Left ventricle myocardium inferior (tissue), 1 donor: ENCODE measurements around the gene DNASE1L3. TPM values are rescaled to one million over a fixed set of nuclear protein-coding genes. Genes with fewer than 3 reads are reported as not detected.

Source experiments
- DNase-seq: peaks from one replicate; pipeline ENCODE4 v3.0.0-alpha.2; 2020
- H3K27ac ChIP-seq: fragments of 200-600 bp; replicated peaks from 2 replicates; pipeline ENCODE4 v1.8.0; 2021
- H3K27me3 ChIP-seq: fragments of 200-600 bp; 2 replicates; pipeline ENCODE4 v1.8.0; 2021; ENCODE audit warnings: low read depth
- H3K36me3 ChIP-seq: fragments of 200-600 bp; 2 replicates; pipeline ENCODE4 v1.8.0; 2021
- H3K4me1 ChIP-seq: fragments of 200-600 bp; 2 replicates; pipeline ENCODE4 v1.8.0; 2021
- H3K4me3 ChIP-seq: fragments of 200-600 bp; 2 replicates; pipeline ENCODE4 v1.8.0; 2021; ENCODE audit warnings: mild to moderate bottlenecking, moderate library complexity
- H3K9me3 ChIP-seq: fragments of 200-600 bp; replicated peaks from 2 replicates; pipeline ENCODE4 v1.8.0; 2021
- intact Hi-C: fragments of 100-400 bp; cut with micrococcal nuclease; formaldehyde crosslinking; loops from one replicate; pipeline ENCODE4 v1.11.0; 2022
- total RNA-seq: library from RNA; stranded (reverse); fragmentation: NEBNext Ultra II Directional; extraction: Animal tissue kit (Norgen Biotek cat#: 25700); gene quantifications from one replicate; pipeline ENCODE4 v1.2.1, GENCODE V29; 2021
- TF ChIP-seq, protein P1 (sequence below): fragments of 200-600 bp; IDR thresholded peaks from 2 replicates; pipeline ENCODE4 v1.8.0; 2021; ENCODE audit warnings: antibody characterized with exemption, mild to moderate bottlenecking, borderline replicate concordance
- donor health status: DM: no; HTN: yes; CAD: no; lungs with severe emphysema.

Gene DNASE1L3
- total RNA-seq, 1 donor from 2014 or later, result 4.5 TPM

DNA sequence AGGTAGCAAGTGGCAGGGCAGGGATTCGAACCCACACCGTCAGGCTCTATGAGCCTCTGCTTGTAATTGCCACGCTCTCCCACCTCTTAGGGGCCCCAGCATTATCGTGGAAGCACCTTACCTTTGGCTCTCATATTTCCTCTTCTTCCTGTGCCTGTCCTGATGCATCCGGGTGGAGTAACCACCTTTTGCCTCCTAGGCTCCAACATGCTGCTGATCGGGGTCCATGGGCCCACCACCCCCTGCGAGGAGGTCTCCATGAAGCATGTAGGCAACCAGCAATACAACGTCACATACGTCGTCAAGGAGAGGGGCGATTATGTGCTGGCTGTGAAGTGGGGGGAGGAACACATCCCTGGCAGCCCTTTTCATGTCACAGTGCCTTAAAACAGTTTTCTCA is 40.4 kb downstream of the DNASE1L3 start:
- peaks cover 36% of the 10 kb centered on the region for H3K36me3 ChIP-seq
- peaks cover 53% of the 10 kb centered on the region for H3K4me1 ChIP-seq
- TF ChIP-seq, protein P1, sequence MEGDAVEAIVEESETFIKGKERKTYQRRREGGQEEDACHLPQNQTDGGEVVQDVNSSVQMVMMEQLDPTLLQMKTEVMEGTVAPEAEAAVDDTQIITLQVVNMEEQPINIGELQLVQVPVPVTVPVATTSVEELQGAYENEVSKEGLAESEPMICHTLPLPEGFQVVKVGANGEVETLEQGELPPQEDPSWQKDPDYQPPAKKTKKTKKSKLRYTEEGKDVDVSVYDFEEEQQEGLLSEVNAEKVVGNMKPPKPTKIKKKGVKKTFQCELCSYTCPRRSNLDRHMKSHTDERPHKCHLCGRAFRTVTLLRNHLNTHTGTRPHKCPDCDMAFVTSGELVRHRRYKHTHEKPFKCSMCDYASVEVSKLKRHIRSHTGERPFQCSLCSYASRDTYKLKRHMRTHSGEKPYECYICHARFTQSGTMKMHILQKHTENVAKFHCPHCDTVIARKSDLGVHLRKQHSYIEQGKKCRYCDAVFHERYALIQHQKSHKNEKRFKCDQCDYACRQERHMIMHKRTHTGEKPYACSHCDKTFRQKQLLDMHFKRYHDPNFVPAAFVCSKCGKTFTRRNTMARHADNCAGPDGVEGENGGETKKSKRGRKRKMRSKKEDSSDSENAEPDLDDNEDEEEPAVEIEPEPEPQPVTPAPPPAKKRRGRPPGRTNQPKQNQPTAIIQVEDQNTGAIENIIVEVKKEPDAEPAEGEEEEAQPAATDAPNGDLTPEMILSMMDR, result no peak
- intact Hi-C loops, result no loop called here
- DNase-seq, result no peak
- H3K4me3 ChIP-seq, result no peak overlapping the region
- no peaks in the 10 kb centered on the region for H3K27me3 ChIP-seq
- no peaks in the 10 kb centered on the region for H3K9me3 ChIP-seq
- no peak overlapping the region for H3K27ac ChIP-seq

DNA sequence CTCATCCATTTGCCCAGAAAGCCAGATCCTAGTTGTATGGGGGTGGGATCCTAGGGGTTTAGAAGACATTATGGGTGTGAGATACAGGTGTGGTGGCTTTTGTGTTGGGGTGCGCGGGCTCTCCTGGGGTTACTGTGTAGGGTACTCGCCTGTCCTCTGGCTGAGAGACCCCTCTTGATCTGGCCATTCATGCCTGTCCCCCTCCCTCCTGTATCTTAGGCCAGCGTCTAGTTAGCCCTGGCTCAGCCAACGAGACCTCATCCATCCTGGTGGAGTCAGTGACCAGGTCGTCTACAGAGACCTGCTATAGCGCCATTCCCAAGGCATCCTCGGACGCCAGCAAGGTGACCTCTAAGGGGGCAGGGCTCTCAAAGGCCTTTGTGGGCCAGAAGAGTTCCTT is 41.4 kb downstream of the DNASE1L3 start:
- H3K4me1 ChIP-seq, result peaks cover 53% of the 10 kb centered on the region
- TF ChIP-seq, protein P1, result no peak
- DNase-seq, result no peak
- no peaks in the 10 kb centered on the region for H3K27me3 ChIP-seq
- H3K4me3 ChIP-seq, result no peak overlapping the region
- intact Hi-C loops, result no loop called here
- H3K9me3 ChIP-seq, result no peaks in the 10 kb centered on the region
- no peak overlapping the region for H3K27ac ChIP-seq
- H3K36me3 ChIP-seq, result peaks cover 36% of the 10 kb centered on the region

DNA sequence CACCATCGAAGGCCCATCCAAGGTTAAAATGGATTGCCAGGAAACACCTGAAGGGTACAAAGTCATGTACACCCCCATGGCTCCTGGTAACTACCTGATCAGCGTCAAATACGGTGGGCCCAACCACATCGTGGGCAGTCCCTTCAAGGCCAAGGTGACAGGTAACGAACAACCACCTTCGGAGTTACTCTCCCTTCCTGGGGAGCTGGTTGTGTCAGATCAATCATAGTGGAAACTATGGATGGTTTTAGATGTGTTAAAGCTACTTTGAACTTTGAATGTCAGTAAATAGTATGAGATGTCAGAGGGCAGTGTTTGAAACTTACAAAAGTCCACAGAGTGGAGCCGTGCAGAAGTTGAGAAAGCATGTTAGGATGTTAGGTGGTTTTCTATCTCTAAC is 42.3 kb downstream of the DNASE1L3 start:
- TF ChIP-seq, protein P1, result no peak
- intact Hi-C loops, result no loop called here
- Histone ChIP-seq H3K27me3 (no peaks in the 10 kb centered on the region), H3K4me1 (peaks cover 53% of the 10 kb centered on the region), H3K27ac (peak overlapping the region; percentile 88), H3K36me3 (peaks cover 39% of the 10 kb centered on the region), H3K9me3 (no peaks in the 10 kb centered on the region), H3K4me3 (no peak overlapping the region)
- no peak for DNase-seq

DNA sequence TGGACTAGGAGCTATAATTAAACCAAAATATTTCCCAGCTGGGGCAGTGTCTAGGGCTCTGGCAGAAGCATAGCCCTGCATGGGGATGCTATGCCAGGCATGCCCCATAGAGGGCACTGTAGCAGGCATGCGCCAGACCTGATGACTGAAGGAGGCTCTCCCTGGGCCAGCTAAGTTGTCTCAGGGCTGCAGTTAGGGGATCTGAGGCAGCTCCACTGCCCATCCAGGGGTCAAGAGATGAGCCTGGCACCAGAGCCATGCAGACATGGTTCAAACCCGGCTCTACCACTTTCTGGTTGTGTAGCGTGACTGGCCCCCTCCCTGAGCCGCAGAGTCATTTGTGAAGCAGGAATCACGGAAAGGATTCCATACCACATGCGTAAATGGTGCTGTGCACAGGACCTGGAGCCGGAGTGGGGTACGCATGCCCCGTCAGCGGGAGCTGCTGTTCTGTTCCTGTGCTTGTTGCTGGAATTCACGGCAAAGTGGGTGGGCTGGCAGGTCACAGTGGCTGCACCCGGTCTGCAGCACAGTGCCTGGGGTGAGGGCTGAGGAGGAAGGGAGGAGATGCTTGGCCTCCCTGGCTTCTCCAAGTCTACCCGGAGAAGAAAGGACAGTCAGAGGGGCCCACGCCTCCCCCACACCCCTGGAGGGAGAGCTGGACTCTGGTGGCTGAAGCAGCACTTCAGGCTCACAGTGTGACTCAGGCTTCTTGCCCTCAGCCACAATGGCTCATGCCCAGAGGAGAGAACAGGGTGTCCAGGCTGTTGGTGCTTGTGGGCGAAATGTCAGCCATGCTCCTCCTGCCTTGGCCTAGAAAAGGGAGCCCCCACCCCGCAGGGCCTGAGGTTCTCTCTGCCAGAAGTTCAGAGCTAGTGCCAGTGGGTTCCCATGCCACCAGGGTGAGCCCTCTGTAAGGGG is 43.1 kb downstream of the DNASE1L3 start:
- H3K4me3 ChIP-seq, result no peak overlapping the region
- peaks cover 58% of the 10 kb centered on the region for H3K4me1 ChIP-seq
- DNase-seq, result peak; percentile 68
- intact Hi-C loops, result no loop called here
- H3K9me3 ChIP-seq, result no peaks in the 10 kb centered on the region
- peak overlapping the region; percentile 88 for H3K27ac ChIP-seq
- TF ChIP-seq, protein P1, result peak; percentile 89
- peaks cover 40% of the 10 kb centered on the region for H3K36me3 ChIP-seq
- no peaks in the 10 kb centered on the region for H3K27me3 ChIP-seq

DNA sequence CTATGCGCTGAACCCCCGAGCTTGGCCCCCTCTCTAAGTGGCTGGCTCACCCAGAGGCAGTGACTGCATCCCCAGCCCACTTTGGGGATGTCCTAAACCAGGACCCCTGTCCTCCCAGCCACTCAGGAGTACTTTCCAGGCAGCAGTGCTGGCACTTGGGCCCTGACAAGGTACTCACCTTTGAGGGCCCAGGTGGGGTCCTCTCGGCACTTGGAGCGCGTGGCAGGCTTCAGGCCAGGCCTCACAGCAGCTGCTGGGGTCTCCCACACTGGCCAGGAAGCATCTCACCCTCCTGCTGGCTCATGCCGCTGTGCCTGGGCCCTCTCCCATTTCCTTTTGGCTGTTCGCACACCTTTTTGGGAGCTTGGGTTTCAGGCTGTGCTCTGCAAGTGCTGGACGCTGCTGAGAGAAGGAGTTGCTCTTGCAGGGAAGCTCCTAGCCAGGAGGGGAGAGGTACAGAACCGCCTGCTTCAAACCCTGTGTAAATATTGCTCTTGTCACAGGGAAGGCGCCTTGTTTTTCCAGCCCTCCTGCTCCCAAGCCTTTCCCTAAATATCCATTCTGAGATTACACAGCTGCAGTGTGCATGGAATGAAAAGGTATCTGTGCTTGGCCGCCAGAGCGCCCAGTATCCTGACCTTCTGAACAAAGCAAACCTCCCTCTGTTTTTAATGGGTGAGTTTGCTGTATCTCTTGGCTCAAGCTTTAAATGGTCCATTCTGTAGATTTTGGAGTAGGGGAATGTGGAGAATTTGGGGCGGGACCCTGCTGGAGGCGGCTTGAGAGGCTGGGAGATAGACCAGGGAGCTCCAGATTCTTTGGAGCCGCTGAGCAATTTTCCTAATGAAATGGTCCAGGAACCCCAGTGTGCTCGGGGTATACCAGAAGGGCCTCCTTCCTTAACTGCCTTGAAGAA is 45.6 kb downstream of the DNASE1L3 start:
- Histone ChIP-seq H3K27me3 (no peaks in the 10 kb centered on the region), H3K4me1 (peaks cover 70% of the 10 kb centered on the region), H3K36me3 (peaks cover 38% of the 10 kb centered on the region), H3K9me3 (no peaks in the 10 kb centered on the region), H3K4me3 (peak overlapping the region; percentile 44), H3K27ac (peak overlapping the region; percentile 88)
- TF ChIP-seq, protein P1, result no peak
- intact Hi-C loops, result no loop called here
- no peak for DNase-seq
